ENCODE results near the gene SUMO4. TPM values are rescaled to one million over a fixed set of nuclear protein-coding genes. Genes with fewer than 3 reads are reported as not detected.

Gene SUMO4
- total RNA-seq, 1 experiment from 2014 or later, result 1.8 TPM

GRCh38 chr6:149405823-149406765 lies 6.0 kb downstream of the SUMO4 start:
- POLR2A ChIA-PET (ENCODE audit: unreplicated experiment), result no interaction called here
- no peak for DNase-seq
- Histone ChIP-seq H3K27me3 (ENCODE audit: insufficient read depth, low read depth) (no peaks in the 10 kb centered on the region), H3K36me3 (ENCODE audit: low read depth) (peaks cover 29% of the 10 kb centered on the region), H3K4me3 (no peak overlapping the region; the same call in 1 of the 2 replicates), H4K20me1 (ENCODE audit: insufficient read depth) (no peaks in the 10 kb centered on the region), H3K79me2 (ENCODE audit: low read depth) (no peaks in the 10 kb centered on the region), H2AFZ (no peak overlapping the region), H3K27ac (peak overlapping the region; percentile 53), H3K4me2 (no peak overlapping the region), H3K9me2 (ENCODE audit: insufficient read depth) (no peaks in the 10 kb centered on the region), H3K9me3 (ENCODE audit: insufficient read depth, low read depth) (no peaks in the 10 kb centered on the region), H3F3A (ENCODE audit: insufficient read depth, low read depth) (peaks cover 5% of the 10 kb centered on the region; the same call in 1 of the 2 replicates), H3K4me1 (replicated peaks; ENCODE audit: insufficient read depth) (0 out of 2 replicates have a peak, but pooled peaks cover 5% of the 10 kb centered on the region)
- intact Hi-C loops (cut with micrococcal nuclease; ENCODE audit: unreplicated experiment), result no loop called here
- BruUV-seq (replicated peaks), result no TSS peak
- no peak for TF ChIP-seq EZH2 (IDR thresholded peaks at IDR 0.05; ENCODE audit: low read depth)
- TF ChIP-seq CTCF (conservative IDR thresholded peaks at IDR 0.05), result no peak
- CTCF ChIA-PET, result interaction anchor here (0.6 kb wide), 1 partner anchor 79 kb away, joined by 3 read pairs; the partner anchor contains the start of gene ZC3H12D

GRCh38 chr6:149409617-149410016 lies 9.6 kb downstream of the SUMO4 start:
- Histone ChIP-seq H3K27me3 (ENCODE audit: insufficient read depth, low read depth) (no peaks in the 10 kb centered on the region), H3K36me3 (ENCODE audit: low read depth) (peaks cover 27% of the 10 kb centered on the region), H3F3A (ENCODE audit: insufficient read depth, low read depth) (peaks cover 5% of the 10 kb centered on the region), H4K20me1 (ENCODE audit: insufficient read depth) (no peaks in the 10 kb centered on the region), H3K9me2 (ENCODE audit: insufficient read depth) (no peaks in the 10 kb centered on the region), H3K27ac (no peak overlapping the region), H3K79me2 (ENCODE audit: low read depth) (no peaks in the 10 kb centered on the region), H3K4me2 (no peak overlapping the region), H2AFZ (no peak overlapping the region), H3K4me1 (replicated peaks; ENCODE audit: insufficient read depth) (0 out of 2 replicates have a peak, but pooled peaks cover 5% of the 10 kb centered on the region), H3K9me3 (ENCODE audit: insufficient read depth, low read depth) (no peaks in the 10 kb centered on the region), H3K4me3 (no peak overlapping the region)
- no TSS peak for BruUV-seq (replicated peaks)
- POLR2A ChIA-PET (ENCODE audit: unreplicated experiment), result no interaction called here
- TF ChIP-seq EZH2 (IDR thresholded peaks at IDR 0.05; ENCODE audit: low read depth) (no peak), CTCF (conservative IDR thresholded peaks at IDR 0.05) (no peak)
- CTCF ChIA-PET, result no interaction called here
- intact Hi-C loops (cut with micrococcal nuclease; ENCODE audit: unreplicated experiment), result no loop called here
- DNase-seq, result no peak

GRCh38 chr6:149410557-149410956 lies 10.5 kb downstream of the SUMO4 start:
- TF ChIP-seq EZH2 (IDR thresholded peaks at IDR 0.05; ENCODE audit: low read depth) (no peak), CTCF (conservative IDR thresholded peaks at IDR 0.05) (no peak)
- Histone ChIP-seq H3K9me2 (ENCODE audit: insufficient read depth) (no peaks in the 10 kb centered on the region), H3K79me2 (ENCODE audit: low read depth) (no peaks in the 10 kb centered on the region), H3K27me3 (ENCODE audit: insufficient read depth, low read depth) (no peaks in the 10 kb centered on the region), H3K36me3 (ENCODE audit: low read depth) (peaks cover 23% of the 10 kb centered on the region), H4K20me1 (ENCODE audit: insufficient read depth) (no peaks in the 10 kb centered on the region), H3K4me2 (no peak overlapping the region), H3K4me1 (replicated peaks; ENCODE audit: insufficient read depth) (0 out of 2 replicates have a peak, but pooled peaks cover 5% of the 10 kb centered on the region), H3K4me3 (no peak overlapping the region), H3K27ac (no peak overlapping the region), H3K9me3 (ENCODE audit: insufficient read depth, low read depth) (no peaks in the 10 kb centered on the region), H2AFZ (no peak overlapping the region), H3F3A (ENCODE audit: insufficient read depth, low read depth) (peaks cover 5% of the 10 kb centered on the region)
- ChIA-PET CTCF (interaction anchor here (0.6 kb wide), 1 partner anchor 319 kb away, joined by 4 read pairs; no protein-coding TSS in a partner anchor), POLR2A (ENCODE audit: unreplicated experiment) (interaction anchor here (0.6 kb wide), 1 partner anchor 1921 kb away, joined by 5 read pairs; no protein-coding TSS in a partner anchor)
- DNase-seq, result no peak
- intact Hi-C loops (cut with micrococcal nuclease; ENCODE audit: unreplicated experiment), result no loop called here
- BruUV-seq (replicated peaks), result no TSS peak

All from PC-9 (cell line).